22Rv1 (cell line): ENCODE data around the gene HSDL1.

Experiments
- H3K27ac ChIP-seq: fragments of 450-650 bp; 2 replicates; pipeline ENCODE4 v1.5.1; 2017
- ZFX ChIP-seq: fragments of 450-650 bp; IDR thresholded peaks from 2 replicates; pipeline ENCODE4 v1.6.1; 2017; ENCODE audit warnings: antibody characterized with exemption, borderline replicate concordance
- TF ChIP-seq, protein P1 (sequence below): fragments of 450-650 bp; IDR thresholded peaks from 2 replicates; pipeline ENCODE4 v1.5.1; 2017; ENCODE audit warnings: mild to moderate bottlenecking

The HSDL1 gene

GRCh38 chr16:84093879-84094270, 51.1 kb downstream of the HSDL1 start:
- no peak for TF ChIP-seq ZFX
- TF ChIP-seq, protein P1, sequence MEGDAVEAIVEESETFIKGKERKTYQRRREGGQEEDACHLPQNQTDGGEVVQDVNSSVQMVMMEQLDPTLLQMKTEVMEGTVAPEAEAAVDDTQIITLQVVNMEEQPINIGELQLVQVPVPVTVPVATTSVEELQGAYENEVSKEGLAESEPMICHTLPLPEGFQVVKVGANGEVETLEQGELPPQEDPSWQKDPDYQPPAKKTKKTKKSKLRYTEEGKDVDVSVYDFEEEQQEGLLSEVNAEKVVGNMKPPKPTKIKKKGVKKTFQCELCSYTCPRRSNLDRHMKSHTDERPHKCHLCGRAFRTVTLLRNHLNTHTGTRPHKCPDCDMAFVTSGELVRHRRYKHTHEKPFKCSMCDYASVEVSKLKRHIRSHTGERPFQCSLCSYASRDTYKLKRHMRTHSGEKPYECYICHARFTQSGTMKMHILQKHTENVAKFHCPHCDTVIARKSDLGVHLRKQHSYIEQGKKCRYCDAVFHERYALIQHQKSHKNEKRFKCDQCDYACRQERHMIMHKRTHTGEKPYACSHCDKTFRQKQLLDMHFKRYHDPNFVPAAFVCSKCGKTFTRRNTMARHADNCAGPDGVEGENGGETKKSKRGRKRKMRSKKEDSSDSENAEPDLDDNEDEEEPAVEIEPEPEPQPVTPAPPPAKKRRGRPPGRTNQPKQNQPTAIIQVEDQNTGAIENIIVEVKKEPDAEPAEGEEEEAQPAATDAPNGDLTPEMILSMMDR, result no peak
- H3K27ac ChIP-seq, result no peak overlapping the region

DNA sequence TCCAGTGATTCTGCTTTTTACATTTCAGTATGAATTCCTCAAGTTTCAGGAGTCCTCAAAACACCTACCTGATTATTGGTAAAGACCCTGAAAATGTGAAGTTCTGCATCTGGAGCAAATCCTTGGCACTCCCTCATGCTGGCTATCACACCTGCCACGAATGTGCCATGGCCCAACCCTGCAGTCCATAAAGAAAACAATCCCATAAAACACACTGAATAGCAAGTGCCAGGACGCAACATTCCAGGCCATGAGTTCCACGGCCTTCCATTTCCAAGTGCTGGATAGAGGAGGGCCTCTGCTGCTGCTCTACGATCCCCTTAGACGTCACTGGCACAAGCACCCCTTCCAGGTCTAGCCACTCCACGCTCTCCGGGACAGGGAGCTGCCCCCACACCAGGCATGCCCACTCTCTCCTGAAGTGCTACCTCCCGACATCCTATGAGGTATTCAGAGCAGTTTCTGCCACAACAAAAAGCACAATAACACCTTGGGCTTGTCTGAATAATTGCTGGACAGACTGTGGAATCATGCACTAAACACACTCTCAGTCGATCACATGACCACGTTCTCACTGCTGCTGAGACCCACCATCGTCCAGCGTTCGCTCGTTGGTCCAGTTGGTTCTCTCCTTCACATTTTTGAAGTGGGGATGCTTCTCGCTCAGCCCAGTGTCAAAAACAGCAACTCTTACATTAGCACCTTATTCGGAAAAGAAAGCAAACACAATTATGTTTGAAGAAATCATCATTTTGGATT, 51.7 kb downstream of the HSDL1 start:
- TF ChIP-seq ZFX, result no peak
- TF ChIP-seq, protein P1, result no peak
- H3K27ac ChIP-seq, result no peak overlapping the region

DNA sequence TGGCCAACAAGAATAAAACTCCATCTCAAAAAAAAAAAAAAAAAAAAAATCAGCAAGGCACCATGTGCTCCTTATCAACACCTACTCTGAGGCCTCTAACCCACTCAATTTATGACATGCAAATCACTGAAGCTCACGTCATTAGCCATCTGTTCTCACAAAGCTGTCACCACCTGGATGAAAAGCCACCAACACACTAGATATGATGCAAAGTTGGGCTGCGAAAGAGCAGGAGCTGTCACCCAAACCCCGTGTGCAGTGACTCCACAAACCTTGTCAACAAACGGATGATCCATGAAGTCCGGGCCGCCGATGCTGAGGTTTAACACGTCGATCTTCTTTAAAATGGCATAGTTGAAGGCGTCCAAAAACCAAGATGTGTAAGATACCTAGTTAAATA, 53.5 kb downstream of the HSDL1 start:
- TF ChIP-seq ZFX, result no peak
- TF ChIP-seq, protein P1, result no peak
- H3K27ac ChIP-seq, result no peak overlapping the region

GRCh38 chr16:84090211-84090610, 54.8 kb downstream of the HSDL1 start:
- TF ChIP-seq ZFX, result no peak
- TF ChIP-seq, protein P1, result no peak
- H3K27ac ChIP-seq, result no peak overlapping the region

- H3K27ac ChIP-seq, result no peak overlapping the region
- TF ChIP-seq, protein P1, result no peak
- TF ChIP-seq ZFX, result no peak
Measured at GRCh38 chr16:84088695-84089395, 56.1 kb downstream of the HSDL1 start.

- TF ChIP-seq, protein P1, result no peak
- no peak for TF ChIP-seq ZFX
Measured at GRCh38 chr16:84087466-84088151, 57.4 kb downstream of the HSDL1 start.

GRCh38 chr16:84087001-84087400, 58.0 kb downstream of the HSDL1 start:
- TF ChIP-seq ZFX, result no peak
- TF ChIP-seq, protein P1, result no peak
- no peak overlapping the region for H3K27ac ChIP-seq

More at GRCh38 chr16:84087466-84088151, 57.4 kb downstream of the HSDL1 start:
- H3K27ac ChIP-seq, result no peak overlapping the region
